SW 1271 (cell line): ENCODE data around the gene DGCR6.
"Not testable (repeated sequence)": the region's sequence is repeated elsewhere in the genome, so short reads cannot be mapped to it uniquely, and the experiment has no call there.

ENCODE experiments used
- DNase-seq, 2 experiments: peaks; one replicate each; lab custom pipeline; 2025; lab: John Stamatoyannopoulos, UW

Gene DGCR6

DNA sequence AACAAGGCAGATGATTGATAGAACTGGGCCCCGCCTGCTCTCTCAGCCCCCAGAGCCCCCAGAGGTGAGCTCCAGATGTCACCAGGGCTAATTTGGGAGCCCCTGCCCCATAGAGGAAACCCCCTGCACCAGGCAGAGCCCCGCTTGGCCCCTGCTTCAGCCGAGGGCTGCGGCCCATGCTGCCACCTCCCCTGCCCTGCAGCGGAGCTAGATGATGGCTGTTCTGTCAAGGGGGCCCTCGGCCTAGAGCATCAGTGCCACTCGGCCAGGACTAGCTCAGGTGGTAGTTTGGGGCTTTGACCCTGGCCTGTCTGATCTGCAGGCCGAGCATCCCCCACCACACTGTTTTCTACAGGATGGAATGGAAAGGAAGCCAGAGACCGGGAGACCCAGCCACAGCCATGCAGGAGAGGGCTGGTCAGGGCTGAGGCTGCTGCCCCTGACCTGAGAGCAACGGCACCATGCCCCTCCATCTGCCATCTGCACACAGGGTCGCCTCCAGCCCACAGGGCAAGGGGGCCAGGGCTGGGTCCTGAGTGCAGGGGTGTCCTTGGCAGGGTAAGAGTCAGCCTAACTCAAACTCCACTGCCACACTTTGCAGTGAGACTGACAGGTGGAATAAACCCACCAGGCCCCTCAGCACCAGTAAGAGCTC is 54.2 kb downstream of the DGCR6 start:
- DNase-seq = not testable (repeated sequence)

DNA sequence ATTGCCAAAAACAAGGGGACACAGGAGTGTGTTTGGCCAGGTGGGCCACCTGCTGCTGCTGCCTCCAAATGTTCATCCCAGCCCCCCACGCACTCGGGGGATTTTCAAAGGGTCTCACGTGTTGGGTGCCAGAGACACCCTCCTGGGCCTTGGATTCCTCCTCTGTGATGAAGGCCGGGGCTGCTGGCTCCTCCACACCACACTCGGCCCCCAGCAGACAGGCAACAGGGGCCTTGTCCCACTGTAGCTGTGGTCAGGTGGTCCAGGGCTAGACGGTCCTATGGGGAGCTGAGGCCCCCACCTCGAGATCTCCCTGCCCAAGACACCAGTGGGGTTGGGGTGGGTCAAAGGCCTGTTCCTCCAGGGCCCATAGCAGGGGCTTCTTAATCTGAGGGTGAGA is 55.1 kb downstream of the DGCR6 start:
- DNase-seq = not testable (repeated sequence)
